Thyroid gland (tissue), 4 donors: ENCODE results near the gene PARD3. TPM values are rescaled to one million over a fixed set of nuclear protein-coding genes. Genes with fewer than 3 reads are reported as not detected.
A peak's percentile ranks its signal among the peaks of the same experiment; 100 is the strongest.

Source experiments
- DNase-seq, 2 donors: peaks; one replicate each; pipeline ENCODE4 v3.0.0-alpha.2; 2019
- H3K27ac ChIP-seq, 3 donors: fragments of 200-600 bp; sonication (generic); 1 replicate in 2 of 3; 2 replicates in 1 of 3; pipeline ENCODE4 v1.5.1; 2016 to 2019; ENCODE audit warnings: mild to moderate bottlenecking in 1 of 3, moderate library complexity in 1 of 3
- H3K27me3 ChIP-seq: fragments of 200-600 bp; sonication (generic); one replicate; pipeline ENCODE4 v1.5.1; 2019
- H3K36me3 ChIP-seq, 2 donors: fragments of 200-600 bp; sonication (generic); one replicate each; pipeline ENCODE4 v1.5.1; 2016 to 2019
- H3K4me1 ChIP-seq, 2 donors: fragments of 200-600 bp; sonication (generic); one replicate each; pipeline ENCODE4 v1.5.1; 2017 to 2019
- H3K4me3 ChIP-seq, 3 donors: fragments of 200-600 bp; sonication (generic); replicated peaks in 1 of 3; 1 replicate in 2 of 3; 2 replicates in 1 of 3; pipeline ENCODE4 v1.5.1; 2016; ENCODE audit warnings: mild to moderate bottlenecking in 1 of 3
- H3K9me3 ChIP-seq: fragments of 200-600 bp; sonication (generic); one replicate; pipeline ENCODE4 v1.5.1; 2017
- POLR2A ChIP-seq, 2 donors: fragments of 450-650 bp; IDR thresholded peaks; one replicate each; pipeline ENCODE4 v1.6.1; 2017; ENCODE audit warnings: antibody characterized with exemption in 2 of 2, mild to moderate bottlenecking in 2 of 2, moderate library complexity in 1 of 2
- WGBS, 2 donors: methylation state at CpG; one replicate each; pipeline ENCODE4 v1.1.5; 2017; 5-methylcytosine and 5-hydroxymethylcytosine counted together
- intact Hi-C: fragments of 100-400 bp; cut with DNase I; formaldehyde crosslinking; loops from one replicate; pipeline ENCODE4 v1.15.1; 2023
- total RNA-seq, 4 donors: library from RNA; depleted of rRNA; stranded (reverse); fragments of >200 nt; gene quantifications; one replicate each; pipeline ENCODE4 v1.2.3, GENCODE V29; 2016
- TF ChIP-seq, protein P1 (sequence below), 6 experiments: fragments of 200-600 bp in 3 of 6; fragments of 450-650 bp in 3 of 6; sonication (generic) in 3 of 6; IDR thresholded peaks; one replicate each; pipeline ENCODE4 v1.5.1; 2016 to 2019; ENCODE audit warnings: antibody characterized with exemption in 6 of 6, mild to moderate bottlenecking in 2 of 6, inconsistent platforms in 1 of 6, moderate library complexity in 1 of 6

The PARD3 gene
- total RNA-seq, 4 donors from 2014 or later: 48.6 to 88.4 (median 57.7) TPM

DNA sequence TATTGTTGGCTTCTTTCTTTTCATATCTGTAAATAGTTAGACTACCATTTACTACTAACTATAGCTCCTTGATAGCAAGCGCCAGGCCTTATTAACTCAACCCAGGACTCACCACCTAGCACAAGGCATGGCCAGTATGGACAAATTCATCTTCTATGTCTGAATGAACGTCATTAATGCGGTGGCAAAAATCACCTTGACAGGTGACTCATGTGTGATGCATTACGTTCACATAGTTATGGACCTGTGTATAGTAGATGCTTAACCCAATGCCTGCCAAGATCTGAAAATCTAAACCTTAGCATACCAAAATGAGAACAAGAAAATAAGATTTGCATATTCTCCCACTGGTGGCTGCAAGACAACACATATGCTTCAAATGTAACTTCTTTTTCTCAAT lies 300.8 kb downstream of the PARD3 start:
- intact Hi-C loops: no loop called here
- no peaks in the 10 kb centered on the region for H3K27me3 ChIP-seq
- DNase-seq: no peak
- no peaks in the 10 kb centered on the region for H3K4me1 ChIP-seq
- no peaks in the 10 kb centered on the region for H3K9me3 ChIP-seq
- WGBS, 2 donors: 96 to 97% methylated on average over 4 of the region's 4 CpGs
- H3K36me3 ChIP-seq: no peaks in the 10 kb centered on the region
- no peak overlapping the region for H3K27ac ChIP-seq
- TF ChIP-seq, protein P1, sequence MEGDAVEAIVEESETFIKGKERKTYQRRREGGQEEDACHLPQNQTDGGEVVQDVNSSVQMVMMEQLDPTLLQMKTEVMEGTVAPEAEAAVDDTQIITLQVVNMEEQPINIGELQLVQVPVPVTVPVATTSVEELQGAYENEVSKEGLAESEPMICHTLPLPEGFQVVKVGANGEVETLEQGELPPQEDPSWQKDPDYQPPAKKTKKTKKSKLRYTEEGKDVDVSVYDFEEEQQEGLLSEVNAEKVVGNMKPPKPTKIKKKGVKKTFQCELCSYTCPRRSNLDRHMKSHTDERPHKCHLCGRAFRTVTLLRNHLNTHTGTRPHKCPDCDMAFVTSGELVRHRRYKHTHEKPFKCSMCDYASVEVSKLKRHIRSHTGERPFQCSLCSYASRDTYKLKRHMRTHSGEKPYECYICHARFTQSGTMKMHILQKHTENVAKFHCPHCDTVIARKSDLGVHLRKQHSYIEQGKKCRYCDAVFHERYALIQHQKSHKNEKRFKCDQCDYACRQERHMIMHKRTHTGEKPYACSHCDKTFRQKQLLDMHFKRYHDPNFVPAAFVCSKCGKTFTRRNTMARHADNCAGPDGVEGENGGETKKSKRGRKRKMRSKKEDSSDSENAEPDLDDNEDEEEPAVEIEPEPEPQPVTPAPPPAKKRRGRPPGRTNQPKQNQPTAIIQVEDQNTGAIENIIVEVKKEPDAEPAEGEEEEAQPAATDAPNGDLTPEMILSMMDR (IDR thresholded peaks at IDR 0.05): no peak
- no peak for TF ChIP-seq POLR2A (IDR thresholded peaks at IDR 0.05)
- H3K4me3 ChIP-seq: no peak overlapping the region

DNA sequence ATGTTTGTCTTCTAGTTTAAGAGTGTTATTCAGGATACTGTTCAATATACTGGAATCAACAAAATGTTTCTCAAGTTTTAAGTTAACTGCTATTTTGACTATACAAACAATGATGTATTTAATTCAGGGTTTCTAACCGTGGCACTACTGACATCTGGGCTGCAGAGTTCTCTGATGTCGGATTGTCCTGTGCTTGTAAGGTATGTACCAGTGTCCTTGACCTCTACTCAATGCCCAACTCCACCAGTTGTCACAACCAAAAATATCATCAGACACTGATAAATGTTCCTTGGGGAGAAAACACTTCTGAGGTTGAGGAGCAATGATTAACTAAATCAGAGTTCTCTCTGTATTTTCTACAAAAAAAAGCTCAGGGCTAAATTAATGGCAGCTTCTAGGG lies 301.5 kb downstream of the PARD3 start:
- Histone ChIP-seq H3K36me3 (no peaks in the 10 kb centered on the region), H3K9me3 (no peaks in the 10 kb centered on the region), H3K27ac (no peak overlapping the region), H3K27me3 (no peaks in the 10 kb centered on the region), H3K4me3 (no peak overlapping the region), H3K4me1 (no peaks in the 10 kb centered on the region)
- no peak for DNase-seq
- intact Hi-C loops: no loop called here
- TF ChIP-seq, protein P1 (IDR thresholded peaks at IDR 0.05): no peak
- no peak for TF ChIP-seq POLR2A (IDR thresholded peaks at IDR 0.05)
- 88 to 95% methylated on average over 2 of the region's 2 CpGs for WGBS, 2 donors

DNA sequence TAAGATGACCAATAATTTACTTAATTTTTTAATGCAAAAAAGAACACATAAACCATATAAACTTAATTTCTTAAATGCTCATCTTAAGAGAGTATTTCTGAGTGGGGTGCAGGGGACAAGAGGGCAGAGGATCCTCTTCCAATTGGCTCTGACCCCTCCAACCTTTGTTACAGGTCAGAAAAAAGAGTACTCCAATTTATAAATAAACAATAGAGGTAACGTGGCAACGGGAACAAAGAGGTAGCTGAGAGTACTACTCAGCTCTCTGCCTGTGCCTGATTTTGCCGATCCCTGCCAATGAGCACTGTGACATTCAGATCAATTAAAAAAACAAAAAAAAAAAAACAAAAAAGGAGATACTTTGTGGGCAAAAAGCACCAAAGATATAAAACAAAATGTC lies 307.9 kb downstream of the PARD3 start:
- no peak overlapping the region for H3K4me3 ChIP-seq
- TF ChIP-seq POLR2A (IDR thresholded peaks at IDR 0.05): no peak
- TF ChIP-seq, protein P1 (IDR thresholded peaks at IDR 0.05): no peak
- no peak overlapping the region for H3K27ac ChIP-seq
- H3K27me3 ChIP-seq: no peaks in the 10 kb centered on the region
- 29 to 36% methylated on average over 3 of the region's 3 CpGs for WGBS, 2 donors
- peak; percentile 14 to 18 for DNase-seq
- H3K36me3 ChIP-seq: no peaks in the 10 kb centered on the region
- intact Hi-C loops: no loop called here
- no peaks in the 10 kb centered on the region for H3K9me3 ChIP-seq
- peaks cover 12 to 15% of the 10 kb centered on the region in 2 donors for H3K4me1 ChIP-seq

DNA sequence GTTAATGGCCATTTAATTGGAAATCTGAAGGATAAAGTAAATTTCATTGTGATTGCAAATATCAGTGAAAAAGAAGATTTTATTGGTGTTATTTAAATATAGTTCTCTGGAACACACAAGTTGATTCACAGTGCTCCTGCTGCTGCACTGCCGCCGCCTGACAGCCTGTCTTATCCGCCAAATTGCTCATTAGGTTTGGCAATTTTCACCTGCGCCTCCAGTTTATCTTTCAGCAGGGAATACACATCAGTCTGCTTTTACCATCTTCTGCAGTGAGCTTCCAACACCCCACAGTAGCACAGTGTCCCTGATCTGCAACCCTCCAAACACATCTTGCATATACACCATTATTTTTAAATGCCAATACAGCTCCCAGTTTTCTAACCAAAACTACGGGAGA lies 308.3 kb downstream of the PARD3 start:
- no peak for DNase-seq

DNA sequence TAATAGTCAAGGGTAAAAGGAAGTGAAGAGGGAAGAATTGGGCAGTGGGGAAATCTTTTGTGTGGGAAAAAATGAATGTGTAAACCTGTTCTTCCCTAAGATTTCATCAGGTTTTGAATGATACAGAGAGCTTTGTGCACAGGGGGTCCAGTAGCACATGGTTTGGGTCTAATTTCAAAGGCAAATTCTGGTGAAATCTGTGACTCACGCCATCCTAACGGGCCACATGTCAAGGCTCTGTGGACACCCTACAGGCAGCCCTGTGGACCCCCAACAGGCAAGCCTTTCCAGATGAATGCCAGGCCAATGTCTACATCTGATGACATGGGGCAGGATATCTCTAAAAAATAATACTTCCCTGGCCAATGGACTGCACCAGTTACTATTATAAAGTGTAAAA lies 309.8 kb downstream of the PARD3 start:
- no peak overlapping the region for H3K27ac ChIP-seq
- intact Hi-C loops: no loop called here

More for the DNA sequence above, 308.3 kb downstream of the PARD3 start:
- H3K27ac ChIP-seq: no peak overlapping the region
- peaks cover 12 to 15% of the 10 kb centered on the region in 2 donors for H3K4me1 ChIP-seq
- H3K4me3 ChIP-seq: no peak overlapping the region
- intact Hi-C loops: no loop called here
- TF ChIP-seq, protein P1 (IDR thresholded peaks at IDR 0.05): no peak
- TF ChIP-seq POLR2A (IDR thresholded peaks at IDR 0.05): no peak
- no peaks in the 10 kb centered on the region for H3K9me3 ChIP-seq
- no peaks in the 10 kb centered on the region for H3K36me3 ChIP-seq
- WGBS, 2 donors: 92 to 94% methylated on average over 5 of the region's 5 CpGs
- H3K27me3 ChIP-seq: no peaks in the 10 kb centered on the region

More for the DNA sequence above, 309.8 kb downstream of the PARD3 start:
- Histone ChIP-seq H3K4me3 (no peak overlapping the region), H3K9me3 (no peaks in the 10 kb centered on the region), H3K4me1 (peaks cover 12 to 15% of the 10 kb centered on the region in 2 donors), H3K27me3 (no peaks in the 10 kb centered on the region), H3K36me3 (no peaks in the 10 kb centered on the region)
- DNase-seq: no peak
- WGBS, 2 donors: 82 to 98% methylated on average over 2 of the region's 2 CpGs
- no peak for TF ChIP-seq POLR2A (IDR thresholded peaks at IDR 0.05)
- TF ChIP-seq, protein P1 (IDR thresholded peaks at IDR 0.05): no peak
